PC-3 (cell line): Measurements from ENCODE around the gene EIF4G1. TPM values are rescaled to one million over a fixed set of nuclear protein-coding genes. Genes with fewer than 3 reads are reported as not detected.

ENCODE experiments used
- ATAC-seq: fragments of 200-7000 bp; cut with Tn5 transposase; 2 replicates; pipeline ENCODE4 v1.9.1; 2020; ENCODE audit warnings: mild to moderate bottlenecking, moderate library complexity
- BruUV-seq: library from RNA; stranded (reverse); fragments of 400-500 nt; replicated peaks from 2 replicates; lab custom pipeline; 2021; lab: Mats Ljungman, UMichigan
- CTCF ChIA-PET: fragments of 300-600 bp; sonication (Branson Sonifier 250); formaldehyde crosslinking; loops from one replicate; lab custom pipeline; 2022; ENCODE audit warnings: antibody characterized with exemption; lab: Charles Lee
- POLR2A ChIA-PET: fragments of 300-600 bp; sonication (Branson Sonifier 250); formaldehyde crosslinking; loops from one replicate; lab custom pipeline; 2022; ENCODE audit warnings: antibody characterized with exemption; ENCODE audit not compliant: unreplicated experiment; lab: Charles Lee
- DNase-seq: peaks from one replicate; pipeline ENCODE4 v3.0.0-alpha.2; 2015
- H2AFZ ChIP-seq: fragments of 300-600 bp; sonication (generic); 2 replicates; pipeline ENCODE4 v1.6.0; 2016; ENCODE audit warnings: antibody characterized with exemption, low read length
- H3F3A ChIP-seq: fragments of 300-600 bp; sonication (generic); one replicate; pipeline ENCODE4 v1.6.0; 2017; ENCODE audit warnings: antibody characterized with exemption, low read length, control low read depth, mild to moderate bottlenecking; ENCODE audit not compliant: unreplicated experiment
- H3K27ac ChIP-seq: fragments of 300-600 bp; sonication (generic); 2 replicates; pipeline ENCODE4 v1.5.1; 2016; ENCODE audit warnings: mild to moderate bottlenecking, low read length
- H3K27me3 ChIP-seq: fragments of 300-600 bp; sonication (generic); 2 replicates; pipeline ENCODE4 v1.6.1; 2016; ENCODE audit warnings: low read length, mixed read lengths
- H3K36me3 ChIP-seq: fragments of 300-600 bp; sonication (generic); 2 replicates; pipeline ENCODE4 v1.6.1; 2016; ENCODE audit warnings: low read depth, mixed run types, low read length, mixed read lengths
- H3K4me1 ChIP-seq: fragments of 300-600 bp; sonication (generic); 2 replicates; pipeline ENCODE4 v1.5.1; 2016; ENCODE audit warnings: low read length; ENCODE audit not compliant: insufficient read depth
- H3K4me2 ChIP-seq: fragments of 300-600 bp; sonication (generic); 2 replicates; pipeline ENCODE4 v1.6.0; 2016; ENCODE audit warnings: low read length
- H3K4me3 ChIP-seq: fragments of 300-600 bp; sonication (generic); 2 replicates; pipeline ENCODE4 v1.5.1; 2016; ENCODE audit warnings: mild to moderate bottlenecking, low read length, mixed read lengths
- H3K79me2 ChIP-seq: fragments of 300-600 bp; sonication (generic); 2 replicates; pipeline ENCODE4 v1.6.1; 2017; ENCODE audit warnings: low read length, mixed read lengths
- H3K9ac ChIP-seq: fragments of 300-600 bp; sonication (generic); 2 replicates; pipeline ENCODE4 v1.6.0; 2016; ENCODE audit warnings: mild to moderate bottlenecking, low read length
- H3K9me2 ChIP-seq: fragments of 300-600 bp; sonication (generic); replicated peaks from 2 replicates; pipeline ENCODE4 v1.6.1; 2016; ENCODE audit warnings: mixed run types, low read length, mixed read lengths
- H3K9me3 ChIP-seq: fragments of 300-600 bp; sonication (generic); 2 replicates; pipeline ENCODE4 v1.6.1; 2016; ENCODE audit warnings: low read length, mixed read lengths
- H4K20me1 ChIP-seq: fragments of 300-600 bp; sonication (generic); 2 replicates; pipeline ENCODE4 v1.6.1; 2016; ENCODE audit warnings: low read length, mixed read lengths
- CTCF ChIP-seq: fragments of 300-600 bp; sonication (generic); conservative IDR thresholded peaks from 2 replicates; pipeline ENCODE4 v1.5.1; 2017; ENCODE audit warnings: antibody characterized with exemption, low read depth, mild to moderate bottlenecking, low read length
- EZH2 ChIP-seq: fragments of 300-600 bp; sonication (generic); IDR thresholded peaks from one replicate; pipeline ENCODE4 v1.6.1; 2017; ENCODE audit warnings: antibody characterized with exemption, mild to moderate bottlenecking, low read length; ENCODE audit not compliant: unreplicated experiment
- EZH2phosphoT487 ChIP-seq: fragments of 300-600 bp; sonication (generic); IDR thresholded peaks from 2 replicates; pipeline ENCODE4 v1.6.1; 2018; ENCODE audit warnings: mild to moderate bottlenecking, antibody characterized with exemption, low read length, borderline replicate concordance
- intact Hi-C: fragments of 100-400 bp; cut with micrococcal nuclease; formaldehyde crosslinking; loops from 2 replicates; pipeline ENCODE4 v1.9.0; 2023
- total RNA-seq: library from RNA; depleted of rRNA; stranded (reverse); fragments of >200 nt; gene quantifications from 2 replicates; pipeline ENCODE4 v1.2.3, GENCODE V29; 2014

EIF4G1 gene
- total RNA-seq, 1 experiment from 2014 or later, result 463 TPM

GRCh38 chr3:184333190-184333589, 18.8 kb downstream of the EIF4G1 start:
- TF ChIP-seq CTCF (no peak), EZH2phosphoT487 (no peak), EZH2 (no peak)
- peak overlapping the region; percentile 53 for H3K9ac ChIP-seq
- H3K27ac ChIP-seq, result peak overlapping the region; percentile 95
- peaks cover 52% of the 10 kb centered on the region for H3K36me3 ChIP-seq
- POLR2A ChIA-PET, result no interaction called here
- H4K20me1 ChIP-seq, result no peaks in the 10 kb centered on the region
- H3K9me3 ChIP-seq, result no peaks in the 10 kb centered on the region
- H3K27me3 ChIP-seq, result no peaks in the 10 kb centered on the region
- ATAC-seq, result no peak
- CTCF ChIA-PET, result no interaction called here
- no peak overlapping the region for H3K4me3 ChIP-seq
- peak overlapping the region; percentile 46 for H3K4me2 ChIP-seq
- H3K4me1 ChIP-seq, result peaks cover 63% of the 10 kb centered on the region
- H2AFZ ChIP-seq, result no peak overlapping the region
- H3K9me2 ChIP-seq, result no peaks in the 10 kb centered on the region
- intact Hi-C loops, result no loop called here
- BruUV-seq, result no TSS peak
- peaks cover 35% of the 10 kb centered on the region for H3K79me2 ChIP-seq
- DNase-seq, result no peak
- H3F3A ChIP-seq, result peaks cover 28% of the 10 kb centered on the region

- Histone ChIP-seq H3K27me3 (no peaks in the 10 kb centered on the region), H3K9ac (peak overlapping the region; percentile 53), H2AFZ (no peak overlapping the region), H3F3A (peaks cover 28% of the 10 kb centered on the region), H3K9me2 (no peaks in the 10 kb centered on the region), H3K79me2 (peaks cover 34% of the 10 kb centered on the region), H3K9me3 (no peaks in the 10 kb centered on the region), H3K4me2 (peak overlapping the region; percentile 46), H3K4me3 (no peak overlapping the region), H3K4me1 (peaks cover 63% of the 10 kb centered on the region), H4K20me1 (no peaks in the 10 kb centered on the region), H3K27ac (peak overlapping the region; percentile 95), H3K36me3 (peaks cover 47% of the 10 kb centered on the region)
- no peak for DNase-seq
- BruUV-seq, result no TSS peak
- POLR2A ChIA-PET, result no interaction called here
- CTCF ChIA-PET, result no interaction called here
- ATAC-seq, result no peak
- intact Hi-C loops, result loop anchor here (2.0 kb wide), 1 partner anchor 19 kb away; the partner anchor contains the start of gene EIF4G1
- no peak for TF ChIP-seq EZH2
- TF ChIP-seq EZH2phosphoT487, result no peak
- no peak for TF ChIP-seq CTCF
Measured at GRCh38 chr3:184333700-184334099, 19.3 kb downstream of the EIF4G1 start.

- Histone ChIP-seq H3K27ac (peak overlapping the region; percentile 95), H3K9ac (peak overlapping the region; percentile 89), H3K9me3 (no peaks in the 10 kb centered on the region), H4K20me1 (no peaks in the 10 kb centered on the region), H2AFZ (no peak overlapping the region), H3K4me2 (peak overlapping the region; percentile 98), H3K79me2 (peaks cover 34% of the 10 kb centered on the region), H3K9me2 (no peaks in the 10 kb centered on the region), H3K27me3 (no peaks in the 10 kb centered on the region), H3K36me3 (peaks cover 39% of the 10 kb centered on the region), H3K4me1 (peaks cover 63% of the 10 kb centered on the region), H3F3A (peaks cover 28% of the 10 kb centered on the region), H3K4me3 (no peak overlapping the region)
- POLR2A ChIA-PET, result no interaction called here
- intact Hi-C loops, result loop anchor here (2.0 kb wide), 1 partner anchor 20 kb away; the partner anchor contains the start of gene EIF4G1
- peak; percentile 67 for ATAC-seq
- peak; percentile 95 for DNase-seq
- BruUV-seq, result TSS peak; percentile 9
- no peak for TF ChIP-seq EZH2phosphoT487
- TF ChIP-seq EZH2, result no peak
- CTCF ChIA-PET, result no interaction called here
Measured at GRCh38 chr3:184334470-184335158, 20.2 kb downstream of the EIF4G1 start.
